Pancreas (tissue), 10 donors: Measurements from ENCODE around the gene NATD1. TPM values are rescaled to one million over a fixed set of nuclear protein-coding genes. Genes with fewer than 3 reads are reported as not detected.

ENCODE experiments used
- ATAC-seq, 4 donors: fragments of 200-7000 bp; cut with Tn5 transposase; one replicate each; pipeline versions ENCODE4 v1.8.0 to v1.9.1; 2020; ENCODE audit warnings: mild to moderate bottlenecking in 4 of 4, moderate library complexity in 4 of 4
- DNase-seq, 6 donors: peaks; one replicate each; pipeline ENCODE4 v3.0.0-alpha.2; 2020
- FAIRE-seq: peaks from 2 replicates; lab custom pipeline; 2012; peaks lifted over from hg19 to GRCh38; lab: Jason Lieb, UNC
- H3K27ac ChIP-seq, 4 donors: fragments of 200-600 bp; sonication (generic); 1 replicate in 3 of 4; 2 replicates in 1 of 4; pipeline versions ENCODE4 v1.5.0 to v1.8.0; 2020
- H3K27me3 ChIP-seq, 4 donors: fragments of 200-600 bp; one replicate each; pipeline ENCODE4 v1.8.0; 2021
- H3K36me3 ChIP-seq, 3 donors: fragments of 200-600 bp; sonication (generic) in 1 of 3; one replicate each; pipeline versions ENCODE4 v1.5.0 to v1.8.0; 2020 to 2021
- H3K4me1 ChIP-seq, 3 donors: fragments of 200-600 bp; one replicate each; pipeline ENCODE4 v1.8.0; 2021
- H3K4me3 ChIP-seq, 4 donors: fragments of 200-600 bp; sonication (generic) in 2 of 4; one replicate each; pipeline versions ENCODE4 v1.5.0 to v1.8.0; 2020 to 2021
- H3K9me3 ChIP-seq, 4 donors: fragments of 200-600 bp; one replicate each; pipeline ENCODE4 v1.8.0; 2021
- WGBS, 2 donors: extraction: QIAGEN DNeasy Blood & Tissue Kit; methylation state at CpG; one replicate each; pipeline ENCODE4 v1.1.7; 2013; 5-methylcytosine and 5-hydroxymethylcytosine counted together
- intact Hi-C, 3 donors: fragments of 100-400 bp; cut with DNase I; formaldehyde crosslinking; loops; one replicate each; pipeline versions ENCODE4 v1.11.1 to v1.14.2; 2022
- polyA plus RNA-seq, 2 donors: library from polyadenylated mRNA; stranded (reverse); fragments of 200-250 nt; gene quantifications; one replicate each; pipeline ENCODE4 v1.2.3, GENCODE V29; 2013
- total RNA-seq, 6 donors: library from RNA; stranded (reverse); fragmentation: NEBNext Ultra II Directional in 4 of 6; extraction: Animal tissue kit (Norgen Biotek cat#: 25700) in 4 of 6; gene quantifications; one replicate each; pipeline versions ENCODE4 v1.2.1 to v1.2.4, GENCODE V29; 2021 to 2023
- TF ChIP-seq, protein P1 (sequence below), 4 donors: fragments of 200-600 bp; sonication (generic) in 3 of 4; IDR thresholded peaks; one replicate each; pipeline versions ENCODE4 v1.5.0 to v1.8.0; 2021; ENCODE audit warnings: antibody characterized with exemption in 4 of 4
- donor health status: healthy with polysubstance abuse.
- donor health status: DM: no; HTN: no; CAD: no; lungs with moderate emphysema.
- donor health status: DM: no; HTN: no; CAD: no.
- donor health status: control.
- donor health status: control.
- donor health status: Bipolar disorder and iron deficiency.
- donor health status: DM: yes; HTN: yes; CAD: no.
- donor health status: DM: no; HTN: no; CAD: no.
- donor health status: DM: no; HTN: no; CAD: no.
- donor health status: DM: yes; HTN: yes; CAD: no.

Gene NATD1
- total and polyA plus RNA-seq, 8 donors, result 2.3 to 8.3 (median 4.2) TPM

DNA sequence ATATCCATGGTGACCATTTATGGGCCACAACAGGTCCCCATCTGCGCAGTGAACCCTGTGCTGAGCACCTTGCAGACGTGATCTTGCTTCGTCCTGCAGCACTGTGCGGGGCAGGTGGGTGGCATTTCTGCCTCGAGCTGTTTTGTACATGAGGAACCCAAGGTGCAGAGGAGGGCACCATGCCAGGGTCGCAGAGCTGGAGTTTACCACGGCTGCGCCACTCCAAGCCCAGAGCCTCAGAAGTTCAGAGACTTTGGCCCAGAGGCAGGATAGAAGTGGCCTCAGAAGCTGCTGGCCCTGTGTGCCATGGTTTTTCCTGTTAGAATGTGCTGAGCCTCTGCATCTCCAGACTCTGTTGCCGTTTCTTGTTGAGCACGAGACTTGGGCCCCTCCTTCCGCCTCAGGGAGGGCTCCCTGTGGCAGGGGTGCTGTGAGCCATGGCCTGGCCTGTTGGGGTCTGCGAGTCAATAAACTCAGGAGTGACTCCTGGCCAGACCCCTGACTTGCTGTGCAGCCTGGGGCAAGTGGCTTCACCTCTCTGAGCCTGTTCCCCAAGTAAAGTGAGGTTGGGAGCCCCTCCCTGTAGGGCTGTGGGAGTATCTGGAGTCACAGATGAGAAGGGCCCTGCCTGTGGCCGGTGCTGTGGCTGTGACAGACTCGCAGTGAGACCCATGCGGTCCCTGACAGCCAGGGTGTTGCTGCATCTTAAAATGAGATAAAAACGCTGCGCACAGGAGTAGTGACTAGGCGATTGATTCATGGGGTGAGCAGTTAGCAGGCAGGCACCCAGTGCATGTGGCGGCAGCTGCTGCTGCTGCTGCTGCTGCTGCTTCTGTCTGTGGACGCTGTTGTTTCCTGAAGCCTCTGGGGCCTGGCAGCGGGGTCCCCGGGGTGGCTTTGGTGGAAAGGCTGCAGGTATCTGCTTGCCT, 43.2 kb upstream of the NATD1 start:
- intact Hi-C loops, result loop anchor here in 1 of 3 donors (10.0 kb wide), 1 partner anchor 968 kb away; no protein-coding TSS in a partner anchor
- Histone ChIP-seq H3K9me3 (no peaks in the 10 kb centered on the region), H3K27me3 (no peaks in the 10 kb centered on the region), H3K4me1 (peaks cover 0 to 6% (median 0%) of the 10 kb centered on the region in 3 donors), H3K36me3 (peaks cover 3 to 18% (median 15%) of the 10 kb centered on the region in 3 donors), H3K4me3 (no peak overlapping the region), H3K27ac (no peak overlapping the region)
- peak; percentile 29 to 46 (median 36) for ATAC-seq
- 56 to 60% methylated on average over 22 of the region's 22 CpGs for WGBS, 2 donors
- DNase-seq, result peak in 4 of 6 donors; percentile 54 to 84 (median 66)
- FAIRE-seq, result no peak
- TF ChIP-seq, protein P1, sequence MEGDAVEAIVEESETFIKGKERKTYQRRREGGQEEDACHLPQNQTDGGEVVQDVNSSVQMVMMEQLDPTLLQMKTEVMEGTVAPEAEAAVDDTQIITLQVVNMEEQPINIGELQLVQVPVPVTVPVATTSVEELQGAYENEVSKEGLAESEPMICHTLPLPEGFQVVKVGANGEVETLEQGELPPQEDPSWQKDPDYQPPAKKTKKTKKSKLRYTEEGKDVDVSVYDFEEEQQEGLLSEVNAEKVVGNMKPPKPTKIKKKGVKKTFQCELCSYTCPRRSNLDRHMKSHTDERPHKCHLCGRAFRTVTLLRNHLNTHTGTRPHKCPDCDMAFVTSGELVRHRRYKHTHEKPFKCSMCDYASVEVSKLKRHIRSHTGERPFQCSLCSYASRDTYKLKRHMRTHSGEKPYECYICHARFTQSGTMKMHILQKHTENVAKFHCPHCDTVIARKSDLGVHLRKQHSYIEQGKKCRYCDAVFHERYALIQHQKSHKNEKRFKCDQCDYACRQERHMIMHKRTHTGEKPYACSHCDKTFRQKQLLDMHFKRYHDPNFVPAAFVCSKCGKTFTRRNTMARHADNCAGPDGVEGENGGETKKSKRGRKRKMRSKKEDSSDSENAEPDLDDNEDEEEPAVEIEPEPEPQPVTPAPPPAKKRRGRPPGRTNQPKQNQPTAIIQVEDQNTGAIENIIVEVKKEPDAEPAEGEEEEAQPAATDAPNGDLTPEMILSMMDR (IDR thresholded peaks at IDR 0.05), result no peak

DNA sequence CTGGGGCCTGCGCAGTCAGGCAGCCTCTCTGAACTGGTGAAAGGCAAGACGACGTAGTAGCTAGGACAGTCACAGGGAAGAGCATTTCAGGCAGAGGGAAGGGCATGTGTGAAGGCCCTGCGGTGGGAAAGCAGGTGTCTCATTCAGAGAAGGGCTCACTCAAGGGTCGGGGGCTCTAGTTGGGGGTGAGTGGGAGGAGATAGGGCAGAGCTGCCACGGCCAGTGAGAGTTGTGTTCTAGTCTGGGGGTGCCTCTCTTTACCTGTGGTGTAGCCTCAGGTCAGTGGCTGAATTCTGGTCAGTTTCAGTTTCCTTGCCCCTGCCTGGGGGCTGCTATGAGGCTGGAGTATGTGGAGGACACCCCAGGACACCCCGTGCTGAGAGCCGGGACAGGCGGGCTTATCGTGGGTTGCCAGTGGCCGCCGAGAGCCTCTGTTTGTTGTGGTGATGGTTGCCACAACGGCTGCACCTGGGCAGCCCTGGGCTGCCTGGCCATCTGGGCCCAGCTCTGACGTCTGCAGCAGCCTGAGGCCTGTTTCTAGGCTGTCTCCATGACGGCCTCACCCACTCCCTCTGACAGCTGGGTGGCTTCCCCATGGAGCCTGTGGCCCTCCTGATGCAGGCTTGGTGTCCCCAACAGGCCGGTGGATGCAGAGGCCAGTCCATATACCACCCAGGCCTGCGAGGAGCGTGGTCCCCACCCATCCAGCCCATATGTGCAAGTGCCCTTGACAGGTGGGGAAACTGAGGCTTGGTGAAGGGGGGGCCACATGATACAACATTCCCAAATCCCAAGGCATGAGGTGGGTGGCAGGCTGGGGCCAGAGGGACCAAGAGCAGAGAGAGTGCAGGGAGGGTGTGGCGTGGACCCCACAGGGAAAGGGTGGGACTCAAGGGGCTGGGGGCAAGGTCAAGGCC, 42.1 kb upstream of the NATD1 start:
- no peak overlapping the region for H3K27ac ChIP-seq
- H3K4me1 ChIP-seq, result peaks cover 0 to 14% (median 2%) of the 10 kb centered on the region in 3 donors
- TF ChIP-seq, protein P1 (IDR thresholded peaks at IDR 0.05), result no peak
- H3K36me3 ChIP-seq, result peaks cover 0 to 7% (median 5%) of the 10 kb centered on the region in 3 donors
- H3K9me3 ChIP-seq, result no peaks in the 10 kb centered on the region
- H3K27me3 ChIP-seq, result no peaks in the 10 kb centered on the region
- ATAC-seq (peak; percentile 66 to 81 (median 78)), FAIRE-seq (no peak), DNase-seq (peak in 3 of 6 donors; percentile 77 to 87 (median 79))
- 62 to 74% methylated on average over 19 of the region's 19 CpGs for WGBS, 2 donors
- intact Hi-C loops, result loop anchor here in 1 of 3 donors (10.0 kb wide), 1 partner anchor 970 kb away; no protein-coding TSS in a partner anchor
- no peak overlapping the region for H3K4me3 ChIP-seq

DNA sequence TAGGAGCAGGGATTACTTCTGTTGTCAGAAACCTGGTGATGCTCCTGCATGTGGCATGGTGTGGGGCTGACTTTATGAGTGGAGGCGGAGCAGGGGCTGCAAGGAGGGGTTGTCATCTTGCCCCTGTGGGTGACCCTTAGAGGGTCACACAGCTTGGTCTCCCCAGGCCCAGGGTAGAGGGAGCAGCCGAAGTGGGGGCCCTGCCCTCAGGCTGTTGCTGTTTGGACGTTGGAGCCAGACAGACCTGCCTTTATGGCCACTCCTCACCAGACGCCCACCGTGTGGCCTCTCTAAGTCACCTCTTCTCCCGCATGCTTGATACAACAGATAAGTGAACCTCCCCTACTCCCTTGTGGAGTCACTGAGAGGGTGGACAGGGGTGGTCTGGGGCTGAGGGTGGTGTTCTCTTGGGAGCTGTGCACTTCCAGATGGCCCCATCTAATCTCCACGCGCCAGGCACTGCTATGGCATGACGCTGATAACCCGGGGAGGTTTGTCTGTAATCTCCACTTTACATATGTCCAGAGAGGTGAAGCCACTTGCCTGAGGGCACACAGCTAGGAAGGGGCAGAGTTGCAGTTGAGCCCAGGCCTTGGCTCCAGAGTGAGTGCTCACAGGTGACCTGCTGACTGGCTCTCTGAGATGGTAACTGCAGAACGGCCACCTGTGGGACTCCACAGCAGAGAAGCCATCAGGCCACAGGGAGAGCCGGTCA, 41.3 kb upstream of the NATD1 start:
- ATAC-seq (no peak), FAIRE-seq (no peak), DNase-seq (peak in 2 of 6 donors; percentile 27 to 72)
- Histone ChIP-seq H3K27me3 (no peaks in the 10 kb centered on the region), H3K36me3 (peaks cover 0 to 4% (median 0%) of the 10 kb centered on the region in 3 donors), H3K27ac (no peak overlapping the region), H3K9me3 (no peaks in the 10 kb centered on the region), H3K4me1 (peaks cover 5 to 22% (median 8%) of the 10 kb centered on the region in 3 donors), H3K4me3 (no peak overlapping the region)
- WGBS, 2 donors, result 57 to 68% methylated on average over 12 of the region's 12 CpGs
- TF ChIP-seq, protein P1 (IDR thresholded peaks at IDR 0.05), result no peak
- intact Hi-C loops, result loop anchor here in 1 of 3 donors (10.0 kb wide), 1 partner anchor 970 kb away; no protein-coding TSS in a partner anchor

DNA sequence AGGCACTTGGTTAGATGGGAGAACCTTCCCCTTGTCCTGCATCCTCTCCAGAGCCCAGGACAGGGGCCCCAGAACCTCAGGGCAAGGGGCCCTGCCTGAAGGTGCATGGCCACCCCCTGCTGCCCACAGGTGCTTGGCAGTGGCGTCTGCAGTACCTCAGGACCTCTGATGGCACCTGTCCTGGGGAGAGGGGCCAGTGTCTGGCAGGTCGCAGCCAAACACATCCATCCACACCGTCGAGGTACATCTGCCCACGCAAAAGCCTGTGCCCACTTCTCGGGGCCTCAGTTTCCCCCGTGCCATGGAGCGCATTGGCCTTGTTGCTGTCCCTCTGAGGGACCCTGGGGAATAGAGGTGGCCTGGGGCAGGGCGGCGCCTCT, 40.6 kb upstream of the NATD1 start:
- WGBS, 2 donors, result 53 to 62% methylated on average over 10 of the region's 10 CpGs
- Histone ChIP-seq H3K9me3 (no peaks in the 10 kb centered on the region), H3K27me3 (no peaks in the 10 kb centered on the region), H3K4me1 (peaks cover 11 to 29% (median 12%) of the 10 kb centered on the region in 3 donors), H3K4me3 (no peak overlapping the region), H3K27ac (no peak overlapping the region), H3K36me3 (peaks cover 0 to under 1% (median 0%) of the 10 kb centered on the region in 3 donors)
- ATAC-seq, result no peak
- no peak for FAIRE-seq
- peak in 2 of 6 donors; percentile 23 to 76 for DNase-seq
- TF ChIP-seq, protein P1 (IDR thresholded peaks at IDR 0.05), result no peak
- intact Hi-C loops, result loop anchor here in 1 of 3 donors (10.0 kb wide), 1 partner anchor 971 kb away; no protein-coding TSS in a partner anchor
